Forelimb muscle (tissue), 1 donor: Measurements from ENCODE around the gene SLC25A13. TPM values are rescaled to one million over a fixed set of nuclear protein-coding genes. Genes with fewer than 3 reads are reported as not detected.

ENCODE experiments used
- DNase-seq: peaks from one replicate; pipeline ENCODE4 v3.0.0-alpha.2; 2013; ENCODE audit warnings: low read depth
- polyA plus RNA-seq: library from polyadenylated mRNA; unstranded; fragments of 120-200 nt; gene quantifications from one replicate; pipeline ENCODE4 v1.2.1, GENCODE V29; 2013; ENCODE audit not compliant: insufficient read length

SLC25A13 gene
- polyA plus RNA-seq, 1 donor = 11.6 TPM

- no peak for DNase-seq
These were observed 117.3 kb downstream of the SLC25A13 start for GRCh38 chr7:96204601-96205000.

GRCh38 chr7:96203786-96204185 lies 118.1 kb downstream of the SLC25A13 start:
- DNase-seq = no peak

- DNase-seq = no peak
These were observed 119.8 kb downstream of the SLC25A13 start for GRCh38 chr7:96202102-96202501.

- no peak for DNase-seq
These were observed 121.2 kb downstream of the SLC25A13 start for GRCh38 chr7:96200740-96201139.

GRCh38 chr7:96199421-96199820 lies 122.5 kb downstream of the SLC25A13 start:
- no peak for DNase-seq

GRCh38 chr7:96198047-96198636 lies 123.8 kb downstream of the SLC25A13 start:
- no peak for DNase-seq

- DNase-seq = no peak
These were observed 125.2 kb downstream of the SLC25A13 start for GRCh38 chr7:96196676-96197075.

GRCh38 chr7:96189129-96189820 lies 132.6 kb downstream of the SLC25A13 start:
- no peak for DNase-seq

- no peak for DNase-seq
These were observed 133.3 kb downstream of the SLC25A13 start for GRCh38 chr7:96188591-96188991.

GRCh38 chr7:96188174-96188581 lies 133.7 kb downstream of the SLC25A13 start:
- DNase-seq = no peak

- no peak for DNase-seq
These were observed 134.2 kb downstream of the SLC25A13 start for GRCh38 chr7:96187735-96188134.

- no peak for DNase-seq
These were observed 137.1 kb downstream of the SLC25A13 start for GRCh38 chr7:96184783-96185182.

- no peak for DNase-seq
These were observed 138.7 kb downstream of the SLC25A13 start for GRCh38 chr7:96183163-96183670.

GRCh38 chr7:96182424-96183158 lies 139.3 kb downstream of the SLC25A13 start:
- no peak for DNase-seq

- no peak for DNase-seq
These were observed 140.7 kb downstream of the SLC25A13 start for GRCh38 chr7:96181174-96181573.

GRCh38 chr7:96179837-96180236 lies 142.1 kb downstream of the SLC25A13 start:
- DNase-seq = no peak

- no peak for DNase-seq
These were observed 142.6 kb downstream of the SLC25A13 start for GRCh38 chr7:96179341-96179740.

- no peak for DNase-seq
These were observed 143.3 kb downstream of the SLC25A13 start for GRCh38 chr7:96178581-96178980.

- no peak for DNase-seq
These were observed 144.5 kb downstream of the SLC25A13 start for GRCh38 chr7:96177353-96177752.

- DNase-seq = no peak
These were observed 147.1 kb downstream of the SLC25A13 start for GRCh38 chr7:96174812-96175211.

- no peak for DNase-seq
These were observed 148.1 kb downstream of the SLC25A13 start for GRCh38 chr7:96173781-96174180.

GRCh38 chr7:96169439-96169838 lies 152.5 kb downstream of the SLC25A13 start:
- DNase-seq = no peak

- no peak for DNase-seq
These were observed 154.5 kb downstream of the SLC25A13 start for GRCh38 chr7:96167424-96167823.
